ENCODE data around the gene OR7D2. TPM values are rescaled to one million over a fixed set of nuclear protein-coding genes. Genes with fewer than 3 reads are reported as not detected.

OR7D2 gene
- total RNA-seq (2014; rRNA removed; shearing (Covaris generic); ENCODE audit: low replicate concordance), result not detected in 2 replicates

DNA sequence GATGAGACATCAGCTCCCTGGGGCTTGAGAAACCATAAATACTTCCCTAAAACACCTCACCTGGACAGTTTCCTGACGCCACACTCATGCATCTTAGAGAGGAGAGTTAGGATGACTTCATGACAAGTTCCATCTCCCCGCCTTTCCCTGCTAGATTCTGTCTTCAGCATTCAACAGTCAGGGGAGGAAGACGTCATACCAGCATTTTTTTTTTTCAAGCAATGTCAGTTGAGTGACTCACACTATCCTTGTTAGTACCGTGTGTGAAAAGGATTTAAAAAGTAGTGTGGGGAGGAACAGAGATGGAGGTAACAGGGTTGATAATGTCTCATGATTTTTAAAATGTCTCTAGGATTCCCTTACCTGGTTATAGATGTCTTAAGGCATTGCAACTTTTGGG is at the start of gene OR7D2:
TSS of gene OR7D2 (plus strand) at position 79 of the 400 bp plus-strand sequence. CDS start 6,803 bp downstream, outside the sequence.
- DNase-seq (ENCODE audit: low read depth), result no peak
- in situ Hi-C loops (cut with HindIII; ENCODE audit: low pct_unique_long_range_greater_than_20kb, low sequenced_read_pairs), result no loop called here

DNA sequence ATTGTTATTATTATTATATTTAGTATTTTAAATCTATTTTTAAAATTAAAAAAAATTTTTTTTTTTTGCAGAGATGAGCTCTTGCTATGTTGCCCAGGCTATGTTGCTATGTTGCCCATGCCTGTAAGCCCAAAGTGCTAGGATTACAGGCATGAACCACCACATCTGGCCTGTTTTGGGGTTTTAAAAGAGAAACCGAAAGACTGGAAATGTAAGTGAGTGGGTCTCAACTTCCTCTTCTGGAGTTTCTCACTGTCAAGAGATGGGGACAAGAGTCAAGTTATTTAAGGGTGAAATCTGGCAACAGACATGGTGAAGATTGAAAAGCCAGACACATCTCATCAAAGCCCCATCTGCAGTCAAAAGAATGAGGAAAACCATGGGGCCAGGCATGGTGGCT is 47.8 kb upstream of the OR7D2 start:
- in situ Hi-C loops (cut with HindIII; ENCODE audit: low pct_unique_long_range_greater_than_20kb, low sequenced_read_pairs), result no loop called here
- no peak for DNase-seq (ENCODE audit: low read depth)

DNA sequence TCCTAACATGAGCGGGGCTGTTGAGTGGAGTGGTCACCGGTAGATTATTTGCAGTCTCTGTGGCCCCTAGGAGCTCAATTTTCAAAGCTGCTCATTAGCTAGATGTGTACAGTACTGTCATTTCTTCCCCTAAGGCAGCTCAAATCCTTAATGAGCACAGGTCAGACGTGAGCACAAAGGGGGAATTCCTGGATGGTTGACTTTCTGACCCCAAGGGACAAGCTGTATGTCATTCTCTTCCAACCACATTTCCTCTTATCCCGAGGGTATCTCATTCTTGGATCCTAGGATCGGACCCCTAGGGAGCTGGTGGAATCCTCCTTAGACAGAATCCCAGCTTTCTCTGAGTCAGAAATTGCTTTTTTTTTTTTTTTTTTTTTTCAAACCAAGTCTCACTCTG is 46.4 kb upstream of the OR7D2 start:
- in situ Hi-C loops (cut with HindIII; ENCODE audit: low pct_unique_long_range_greater_than_20kb, low sequenced_read_pairs), result no loop called here
- peak; percentile 56 for DNase-seq (ENCODE audit: low read depth)

DNA sequence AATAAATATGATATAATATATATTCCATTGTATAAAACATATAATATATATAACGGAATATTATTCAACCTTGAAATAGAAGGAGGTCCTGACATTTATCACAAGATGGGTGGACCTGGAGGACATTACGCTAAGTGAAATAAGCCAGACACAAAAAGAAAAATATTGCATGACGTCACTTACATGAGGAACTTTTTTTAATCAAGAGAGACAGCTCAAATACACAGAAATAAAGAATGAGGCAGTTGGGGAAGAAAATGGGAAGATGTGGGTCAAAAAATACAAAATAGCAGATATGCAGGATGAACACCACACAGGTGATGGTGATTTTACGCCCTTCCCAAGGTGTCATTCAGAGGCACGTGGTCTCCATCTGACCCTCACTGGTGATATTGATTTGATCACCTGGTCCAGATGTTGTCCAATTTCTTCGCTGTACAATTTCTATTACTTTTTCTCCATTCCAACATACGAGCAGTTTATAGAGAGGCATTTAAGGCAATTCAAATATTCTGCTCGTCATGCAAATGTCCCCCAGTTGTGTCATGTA is 39.1 kb upstream of the OR7D2 start:
- in situ Hi-C loops (cut with HindIII; ENCODE audit: low pct_unique_long_range_greater_than_20kb, low sequenced_read_pairs), result no loop called here
- DNase-seq (ENCODE audit: low read depth), result no peak

DNA sequence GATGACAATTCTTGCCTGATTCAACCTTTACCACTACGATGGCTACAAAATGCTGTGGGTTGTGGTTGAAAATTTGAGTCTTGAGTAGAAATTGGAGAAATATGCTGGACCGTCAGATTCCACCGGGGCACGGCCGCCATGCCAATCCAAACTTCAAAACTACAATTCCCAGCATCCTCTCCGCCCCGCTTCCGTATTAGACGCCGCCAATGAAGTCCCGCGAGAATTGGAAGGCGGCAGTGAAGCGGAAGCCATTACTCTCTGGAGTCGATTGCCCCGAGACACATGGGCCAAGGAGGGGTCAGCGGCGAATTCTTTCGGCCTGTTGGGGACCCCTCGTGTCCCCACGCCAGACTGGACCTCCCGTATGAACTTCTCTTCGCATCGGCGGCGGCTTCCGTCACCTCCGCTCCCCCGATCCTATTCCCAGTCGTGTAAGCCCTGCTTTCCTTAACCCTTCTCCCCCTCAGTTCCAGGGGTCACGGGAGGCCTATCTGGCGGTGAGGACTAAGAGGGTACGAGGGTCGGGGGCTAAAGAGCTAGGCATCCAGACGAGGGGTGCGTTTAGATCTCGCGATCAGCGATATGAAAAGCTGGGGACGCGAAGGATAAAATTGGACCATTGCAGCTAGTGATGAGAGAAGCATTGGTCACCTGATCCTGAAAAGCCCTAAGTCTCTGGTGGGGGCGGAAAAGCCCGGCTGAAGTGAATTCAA is 38.5 kb upstream of the OR7D2 start, which contains the start of gene ZNF317:
TSS of gene ZNF317 (plus strand) at position 239 of the 716 bp plus-strand sequence. CDS start 15,620 bp downstream, outside the sequence.
- peak; percentile 72 for DNase-seq (ENCODE audit: low read depth)
- in situ Hi-C loops (cut with HindIII; ENCODE audit: low pct_unique_long_range_greater_than_20kb, low sequenced_read_pairs), result no loop called here

DNA sequence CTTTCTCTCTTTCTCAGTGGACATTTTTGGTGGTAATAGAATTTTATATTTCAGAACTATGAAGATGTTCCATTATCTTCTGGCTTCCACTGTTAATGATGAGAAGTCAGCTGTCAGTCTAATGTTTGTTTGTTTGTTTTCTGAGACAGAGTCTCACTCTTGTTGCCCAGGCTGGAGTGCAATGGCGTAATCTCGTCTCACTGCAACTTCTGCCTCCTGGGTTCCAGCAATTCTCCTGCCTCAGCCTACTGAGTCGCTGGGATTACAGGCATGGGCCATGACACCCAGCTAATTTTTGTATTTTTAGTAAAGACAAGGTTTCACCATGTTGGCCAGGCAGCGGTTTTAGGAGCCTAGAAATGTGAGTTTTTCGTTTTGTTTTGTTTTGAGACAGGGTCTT is 33.9 kb upstream of the OR7D2 start:
- in situ Hi-C loops (cut with HindIII; ENCODE audit: low pct_unique_long_range_greater_than_20kb, low sequenced_read_pairs), result no loop called here
- no peak for DNase-seq (ENCODE audit: low read depth)

DNA sequence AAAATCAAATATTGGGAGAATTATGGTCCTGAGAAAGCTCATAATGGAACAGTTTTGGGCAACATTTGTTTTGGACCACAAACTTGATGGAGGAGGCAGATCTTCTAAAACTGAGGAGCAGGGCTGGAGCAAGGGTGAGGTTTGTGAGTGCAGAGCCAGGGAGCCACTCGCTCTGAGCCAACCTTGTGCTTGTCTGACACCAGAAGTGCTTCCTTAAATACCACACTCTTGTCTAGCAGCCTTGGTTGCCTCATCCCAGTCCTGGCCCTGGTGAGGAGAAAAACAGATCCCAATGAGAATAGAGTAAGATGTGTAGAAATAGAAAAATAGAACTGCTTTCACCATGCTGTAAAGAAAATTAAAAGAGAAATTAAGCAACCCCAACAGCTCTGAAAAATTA is 31.9 kb upstream of the OR7D2 start:
- DNase-seq (ENCODE audit: low read depth), result no peak
- in situ Hi-C loops (cut with HindIII; ENCODE audit: low pct_unique_long_range_greater_than_20kb, low sequenced_read_pairs), result no loop called here

DNA sequence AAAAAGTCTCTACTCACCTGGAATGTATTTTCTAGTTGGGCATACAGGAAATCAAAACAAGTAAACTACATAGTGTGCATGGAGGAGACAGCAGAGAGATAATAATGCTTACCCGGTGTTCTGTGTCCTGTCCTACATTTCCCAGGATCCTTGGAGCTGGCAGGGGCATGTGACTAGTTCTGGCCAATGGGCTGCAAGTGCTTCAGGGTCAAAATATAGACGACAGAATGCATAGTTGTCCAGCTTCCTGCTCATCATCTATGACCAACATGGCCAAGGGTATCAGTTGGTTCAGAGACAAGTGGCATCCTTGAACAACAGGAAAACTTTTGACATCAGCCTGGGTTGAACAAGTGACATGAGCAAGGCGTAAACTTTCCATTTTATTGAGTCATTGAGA is 30.1 kb upstream of the OR7D2 start:
- in situ Hi-C loops (cut with HindIII; ENCODE audit: low pct_unique_long_range_greater_than_20kb, low sequenced_read_pairs), result no loop called here
- DNase-seq (ENCODE audit: low read depth), result no peak

DNA sequence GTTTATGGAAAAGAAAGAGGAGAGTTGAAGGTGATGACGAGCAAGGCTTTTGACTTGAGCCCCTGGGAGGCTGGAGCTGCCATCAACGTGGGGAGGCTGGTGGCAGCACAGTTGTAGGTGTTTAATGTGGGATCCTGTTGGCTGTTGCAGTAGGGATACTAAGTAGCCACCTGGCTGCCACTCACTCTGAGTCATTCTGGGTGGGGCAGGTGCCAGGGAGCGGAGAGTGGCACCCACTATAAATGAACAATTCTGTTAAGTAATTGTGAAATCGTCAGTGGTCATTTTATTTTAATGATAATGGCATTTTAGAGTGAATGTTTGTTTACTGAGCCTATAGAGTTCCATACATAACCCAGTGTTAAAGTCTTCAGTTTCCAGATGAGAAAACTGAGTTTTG is 28.8 kb upstream of the OR7D2 start:
- no peak for DNase-seq (ENCODE audit: low read depth)
- in situ Hi-C loops (cut with HindIII; ENCODE audit: low pct_unique_long_range_greater_than_20kb, low sequenced_read_pairs), result no loop called here

DNA sequence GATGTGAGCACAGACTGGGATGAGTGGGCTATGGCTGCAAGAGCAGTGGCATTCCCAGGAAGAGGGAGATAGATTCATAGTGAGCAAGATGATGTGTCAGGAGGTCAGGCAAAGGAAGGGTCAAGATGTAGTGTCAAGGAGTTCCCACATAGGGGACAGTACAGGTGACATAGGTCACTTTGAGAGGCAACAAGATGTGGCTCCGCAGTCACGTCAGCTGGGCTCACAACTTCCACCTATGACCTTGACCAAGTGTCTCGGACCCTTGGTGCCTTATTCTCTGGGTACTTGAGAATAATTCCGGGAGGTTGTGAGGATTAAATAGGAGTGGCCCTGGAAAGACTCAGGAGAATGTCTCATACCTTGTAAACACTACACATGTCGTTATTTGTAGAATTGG is 28.1 kb upstream of the OR7D2 start:
- in situ Hi-C loops (cut with HindIII; ENCODE audit: low pct_unique_long_range_greater_than_20kb, low sequenced_read_pairs), result no loop called here
- no peak for DNase-seq (ENCODE audit: low read depth)

DNA sequence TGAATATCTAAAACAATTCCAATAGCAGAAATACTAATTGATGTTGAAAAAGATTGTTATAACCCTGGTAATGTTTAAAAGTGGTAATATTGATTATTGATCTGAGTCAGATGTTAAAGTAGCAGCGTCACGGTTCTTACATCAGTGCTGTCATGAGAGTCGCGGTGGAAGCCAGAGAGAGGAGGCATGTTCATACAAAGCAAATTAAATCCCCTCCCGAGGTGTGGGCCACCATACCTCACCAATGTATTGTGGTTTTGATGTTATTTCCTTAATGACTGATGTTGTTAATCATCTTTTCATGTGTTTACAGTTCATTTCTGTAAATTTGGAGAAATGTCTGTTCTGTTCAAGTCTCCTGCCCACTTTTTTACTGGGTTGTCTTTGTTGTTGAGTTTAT is 27.4 kb upstream of the OR7D2 start:
- in situ Hi-C loops (cut with HindIII; ENCODE audit: low pct_unique_long_range_greater_than_20kb, low sequenced_read_pairs), result no loop called here
- DNase-seq (ENCODE audit: low read depth), result no peak

DNA sequence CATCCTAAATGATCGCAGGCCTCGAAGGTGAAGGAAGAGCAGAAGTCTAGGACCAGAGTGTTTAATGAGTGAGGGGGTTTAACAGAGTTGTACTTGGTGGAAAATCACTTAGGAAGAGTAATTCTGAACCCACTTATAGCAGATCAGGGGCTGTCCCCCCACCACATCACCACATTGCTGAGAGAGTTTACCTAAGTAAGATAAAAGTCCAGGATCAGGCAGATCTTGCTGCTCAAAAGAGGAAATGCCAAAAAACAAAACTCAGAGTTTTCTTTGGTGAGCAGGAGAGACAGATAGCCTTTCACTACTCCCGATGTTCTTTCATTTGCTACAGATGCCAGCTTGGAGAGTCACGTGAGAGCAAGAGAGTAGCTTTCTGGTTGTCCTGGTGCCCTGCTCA is 23.2 kb upstream of the OR7D2 start:
- in situ Hi-C loops (cut with HindIII; ENCODE audit: low pct_unique_long_range_greater_than_20kb, low sequenced_read_pairs), result no loop called here
- DNase-seq (ENCODE audit: low read depth), result no peak

DNA sequence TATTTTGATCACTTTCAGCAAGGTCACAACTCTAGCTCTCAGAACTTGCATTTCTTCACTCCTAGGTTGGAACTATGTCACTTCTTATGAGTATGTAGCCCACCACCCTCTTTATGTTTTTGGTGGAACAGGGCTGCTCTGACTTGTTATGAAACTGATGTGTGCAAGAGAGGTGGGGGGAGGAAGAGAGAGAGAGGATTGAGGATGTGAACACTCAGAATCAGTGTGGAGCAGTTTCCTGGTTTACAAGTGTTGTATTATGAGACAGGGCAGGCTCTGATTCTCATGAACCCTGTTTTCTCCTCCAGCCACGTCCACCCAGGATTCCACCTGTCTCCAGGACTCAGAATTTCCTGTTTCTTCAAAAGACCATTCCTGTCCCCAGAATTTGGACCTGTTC is 22.5 kb upstream of the OR7D2 start:
- in situ Hi-C loops (cut with HindIII; ENCODE audit: low pct_unique_long_range_greater_than_20kb, low sequenced_read_pairs), result no loop called here
- no peak for DNase-seq (ENCODE audit: low read depth)

DNA sequence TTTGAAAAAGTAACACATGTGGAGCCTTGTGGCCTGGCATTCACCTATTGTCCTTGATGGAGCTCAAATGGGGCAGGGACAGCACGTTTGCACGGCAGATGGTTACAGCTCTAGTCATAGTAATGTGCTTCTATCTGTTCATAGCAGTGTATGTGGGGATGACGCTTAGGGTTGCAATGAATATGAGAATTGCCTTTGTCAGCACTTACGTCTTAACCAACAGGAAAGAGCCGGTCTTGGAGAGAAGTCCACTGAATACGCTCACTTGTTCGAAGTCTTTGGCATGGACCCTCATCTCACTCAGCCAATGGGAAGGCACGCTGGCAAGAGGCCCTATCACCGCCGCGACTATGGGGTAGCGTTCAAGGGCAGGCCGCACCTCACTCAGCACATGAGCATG is 18.9 kb upstream of the OR7D2 start:
- in situ Hi-C loops (cut with HindIII; ENCODE audit: low pct_unique_long_range_greater_than_20kb, low sequenced_read_pairs), result no loop called here
- DNase-seq (ENCODE audit: low read depth), result no peak

DNA sequence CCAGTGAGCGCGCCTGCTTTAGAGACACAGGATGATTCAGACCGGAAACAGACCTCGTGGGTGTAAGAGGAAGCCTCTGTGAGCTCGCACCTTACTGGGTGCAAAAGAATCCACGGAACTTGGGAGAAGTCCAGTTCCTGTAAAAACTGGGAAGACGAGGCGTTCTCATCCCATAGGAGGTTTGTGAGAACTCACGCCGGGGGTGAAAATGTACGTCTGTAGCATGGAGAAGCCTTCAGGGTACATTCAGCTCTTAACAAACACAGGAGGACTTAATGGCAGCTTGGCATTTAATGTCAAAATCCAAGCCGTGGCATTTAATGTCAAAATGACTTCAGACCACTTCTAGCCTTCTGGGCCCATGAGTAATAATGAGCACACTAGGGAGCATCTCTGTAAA is 17.4 kb upstream of the OR7D2 start:
- no peak for DNase-seq (ENCODE audit: low read depth)
- in situ Hi-C loops (cut with HindIII; ENCODE audit: low pct_unique_long_range_greater_than_20kb, low sequenced_read_pairs), result no loop called here

DNA sequence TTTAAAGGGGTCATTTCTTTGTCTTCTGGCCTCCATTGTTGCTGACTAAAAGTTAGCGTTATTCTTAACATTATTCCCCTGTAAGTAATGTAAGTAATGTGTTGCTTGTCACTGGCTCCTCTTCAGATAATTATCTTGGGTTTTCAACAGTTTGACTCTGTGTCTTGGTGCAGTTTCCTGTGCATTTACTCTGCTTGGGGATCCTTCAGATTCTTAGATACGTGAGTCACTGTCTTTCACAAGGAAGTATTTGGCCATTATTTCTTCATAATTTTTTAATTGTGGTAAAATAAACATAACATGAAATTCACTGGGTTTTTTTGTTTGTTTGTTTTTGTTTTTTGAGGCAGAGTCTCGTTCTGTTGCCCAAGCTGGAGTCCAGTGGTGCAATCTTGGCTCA is 13.5 kb upstream of the OR7D2 start:
- in situ Hi-C loops (cut with HindIII; ENCODE audit: low pct_unique_long_range_greater_than_20kb, low sequenced_read_pairs), result no loop called here

DNA sequence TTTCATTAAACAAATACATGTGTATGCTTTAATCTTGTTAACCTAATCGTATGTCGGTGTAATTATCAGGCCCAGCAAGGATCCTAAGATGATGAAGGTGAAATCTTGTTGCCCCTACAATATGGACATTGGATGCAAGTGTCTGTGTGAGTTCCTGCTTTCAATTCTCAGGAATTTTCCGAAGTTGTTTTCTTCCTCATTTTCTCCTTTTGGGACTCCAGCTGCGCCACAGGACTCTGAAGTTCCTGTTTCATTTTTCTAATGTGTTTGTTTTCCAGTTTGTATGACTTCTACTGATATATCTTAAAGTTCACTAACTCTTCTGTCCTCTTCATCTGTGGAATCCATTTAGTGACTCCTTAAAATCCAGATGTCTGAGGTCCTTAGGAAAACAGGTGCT is 11.9 kb upstream of the OR7D2 start:
- no peak for DNase-seq (ENCODE audit: low read depth)
- in situ Hi-C loops (cut with HindIII; ENCODE audit: low pct_unique_long_range_greater_than_20kb, low sequenced_read_pairs), result no loop called here

More for the DNA sequence above, 13.5 kb upstream of the OR7D2 start:
- DNase-seq (ENCODE audit: low read depth), result no peak

DNA sequence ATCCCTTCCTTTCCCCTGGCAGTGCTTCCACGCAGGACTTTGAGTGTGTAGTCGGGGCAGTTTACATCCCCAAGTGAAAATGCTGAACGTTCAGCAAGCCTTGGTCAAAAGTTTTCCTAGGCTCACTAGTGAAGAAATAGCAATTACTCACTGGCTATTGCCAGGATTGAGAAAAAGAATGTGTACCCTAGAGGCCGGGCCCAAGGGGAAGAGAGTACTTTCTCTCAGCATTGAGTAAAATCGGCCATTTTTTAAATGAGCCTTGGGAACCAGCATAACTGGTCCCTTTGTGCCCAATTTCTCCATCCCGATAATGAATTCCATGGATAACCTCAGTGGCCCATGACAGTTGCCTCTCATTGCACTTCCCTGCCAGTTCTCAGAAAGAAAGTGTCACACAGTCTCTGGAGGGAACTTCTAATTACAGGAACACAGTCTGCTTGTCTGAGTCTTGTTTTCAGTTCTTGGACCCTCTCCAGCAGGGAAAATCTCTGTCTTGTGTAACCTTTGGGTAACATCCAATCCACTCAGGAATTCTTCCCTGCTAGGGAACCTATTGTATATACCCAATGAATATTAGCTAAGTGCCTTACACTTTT is 7.3 kb upstream of the OR7D2 start:
- no peak for DNase-seq (ENCODE audit: low read depth)
- in situ Hi-C loops (cut with HindIII; ENCODE audit: low pct_unique_long_range_greater_than_20kb, low sequenced_read_pairs), result no loop called here

DNA sequence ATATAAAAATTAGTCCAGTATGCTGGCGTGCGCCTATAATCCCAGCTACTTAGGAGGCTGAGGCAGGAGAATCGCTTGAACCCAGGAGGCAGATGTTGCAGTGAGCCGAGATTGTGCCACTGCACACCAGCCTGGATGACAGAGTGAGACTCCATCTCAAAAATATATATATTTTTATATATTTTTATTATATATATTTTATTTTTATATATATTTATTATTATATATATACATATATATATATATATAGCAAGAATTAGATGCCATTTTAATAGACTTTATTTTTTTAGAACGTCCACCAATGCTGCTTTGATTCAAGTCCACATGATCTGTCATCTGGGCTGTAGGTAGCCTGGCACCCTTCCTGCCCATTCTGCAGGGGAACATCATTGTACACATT is 3.5 kb upstream of the OR7D2 start:
- in situ Hi-C loops (cut with HindIII; ENCODE audit: low pct_unique_long_range_greater_than_20kb, low sequenced_read_pairs), result no loop called here
- DNase-seq (ENCODE audit: low read depth), result no peak

DNA sequence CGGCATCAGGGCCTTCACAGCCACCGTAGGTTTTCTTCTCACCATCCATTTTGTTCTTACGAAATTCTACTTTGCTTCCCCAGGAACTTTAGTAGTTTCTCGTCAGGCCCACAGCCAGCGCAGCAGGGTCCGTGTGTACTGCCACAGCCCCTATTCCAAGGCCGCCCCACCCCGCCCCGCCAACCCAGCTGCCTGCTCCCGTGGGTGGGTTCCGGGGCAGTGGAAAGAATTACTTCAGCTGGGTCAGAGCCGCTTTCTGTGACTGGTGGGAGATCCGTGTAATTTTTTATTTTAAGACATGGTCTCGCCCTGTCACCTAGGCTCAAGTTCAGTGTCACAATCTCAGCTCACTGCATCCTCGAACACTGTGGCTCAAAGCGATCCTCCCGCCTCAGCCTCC is 4.2 kb downstream of the OR7D2 start:
- in situ Hi-C loops (cut with HindIII; ENCODE audit: low pct_unique_long_range_greater_than_20kb, low sequenced_read_pairs), result no loop called here

More for the DNA sequence above, 4.2 kb downstream of the OR7D2 start:
- no peak for DNase-seq (ENCODE audit: low read depth)

All from Caki2 (cell line).